Renal cortex interstitium (tissue), 11 donors: Measurements from ENCODE around the gene HOXC10. TPM values are rescaled to one million over a fixed set of nuclear protein-coding genes. Genes with fewer than 3 reads are reported as not detected.

ENCODE experiments used
- DNase-seq, 11 donors: peaks; one replicate each; pipeline ENCODE4 v3.0.0-alpha.2; 2013; ENCODE audit warnings: low read depth in 9 of 11, low spot score in 4 of 11; ENCODE audit errors: extremely low read depth in 1 of 11
- polyA plus RNA-seq, 3 donors: library from polyadenylated mRNA; unstranded; fragments of 120-200 nt; gene quantifications; one replicate each; pipeline ENCODE4 v1.2.1, GENCODE V29; 2013; ENCODE audit not compliant: insufficient read length in 3 of 3

The HOXC10 gene
- polyA plus RNA-seq, 3 donors: 65.1 to 76.9 (median 65.1) TPM

DNA sequence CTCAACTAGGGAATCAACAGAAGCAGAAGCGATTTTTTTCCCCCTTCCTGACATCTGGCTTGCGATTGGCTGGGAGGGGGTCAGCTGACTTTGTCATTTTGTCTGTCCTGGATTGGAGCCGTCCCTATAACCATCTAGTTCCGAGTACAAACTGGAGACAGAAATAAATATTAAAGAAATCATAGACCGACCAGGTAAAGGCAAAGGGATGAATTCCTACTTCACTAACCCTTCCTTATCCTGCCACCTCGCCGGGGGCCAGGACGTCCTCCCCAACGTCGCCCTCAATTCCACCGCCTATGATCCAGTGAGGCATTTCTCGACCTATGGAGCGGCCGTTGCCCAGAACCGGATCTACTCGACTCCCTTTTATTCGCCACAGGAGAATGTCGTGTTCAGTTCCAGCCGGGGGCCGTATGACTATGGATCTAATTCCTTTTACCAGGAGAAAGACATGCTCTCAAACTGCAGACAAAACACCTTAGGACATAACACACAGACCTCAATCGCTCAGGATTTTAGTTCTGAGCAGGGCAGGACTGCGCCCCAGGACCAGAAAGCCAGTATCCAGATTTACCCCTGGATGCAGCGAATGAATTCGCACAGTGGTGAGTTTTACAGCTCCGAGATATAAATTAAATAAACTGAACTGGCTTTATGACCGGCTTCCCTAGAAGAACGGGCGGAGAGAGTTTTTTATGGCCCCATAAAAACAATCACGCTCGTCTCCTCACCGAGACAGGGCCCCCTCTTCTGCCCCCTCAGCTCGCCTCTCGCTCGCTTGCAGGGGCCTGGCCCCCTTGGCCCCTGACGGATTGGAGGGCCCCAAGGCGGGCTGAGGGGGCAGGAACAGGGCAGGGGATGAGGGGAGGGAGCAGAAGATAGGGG, 43.6 kb downstream of the HOXC10 start, which contains the start of gene HOXC6:
HOXC6 (plus strand) TSS at position 127 of the 888 bp plus-strand sequence; CDS start at position 209, 82 bp downstream.
- no peak for DNase-seq

DNA sequence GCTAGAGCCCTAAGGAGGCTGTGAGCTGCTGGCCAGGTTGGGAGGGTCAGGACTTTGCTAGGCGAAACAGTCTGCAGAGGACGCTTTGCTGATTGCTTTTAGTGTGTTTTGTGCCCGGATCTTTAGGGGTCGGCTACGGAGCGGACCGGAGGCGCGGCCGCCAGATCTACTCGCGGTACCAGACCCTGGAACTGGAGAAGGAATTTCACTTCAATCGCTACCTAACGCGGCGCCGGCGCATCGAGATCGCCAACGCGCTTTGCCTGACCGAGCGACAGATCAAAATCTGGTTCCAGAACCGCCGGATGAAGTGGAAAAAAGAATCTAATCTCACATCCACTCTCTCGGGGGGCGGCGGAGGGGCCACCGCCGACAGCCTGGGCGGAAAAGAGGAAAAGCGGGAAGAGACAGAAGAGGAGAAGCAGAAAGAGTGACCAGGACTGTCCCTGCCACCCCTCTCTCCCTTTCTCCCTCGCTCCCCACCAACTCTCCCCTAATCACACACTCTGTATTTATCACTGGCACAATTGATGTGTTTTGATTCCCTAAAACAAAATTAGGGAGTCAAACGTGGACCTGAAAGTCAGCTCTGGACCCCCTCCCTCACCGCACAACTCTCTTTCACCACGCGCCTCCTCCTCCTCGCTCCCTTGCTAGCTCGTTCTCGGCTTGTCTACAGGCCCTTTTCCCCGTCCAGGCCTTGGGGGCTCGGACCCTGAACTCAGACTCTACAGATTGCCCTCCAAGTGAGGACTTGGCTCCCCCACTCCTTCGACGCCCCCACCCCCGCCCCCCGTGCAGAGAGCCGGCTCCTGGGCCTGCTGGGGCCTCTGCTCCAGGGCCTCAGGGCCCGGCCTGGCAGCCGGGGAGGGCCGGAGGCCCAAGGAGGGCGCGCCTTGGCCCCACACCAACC, 44.8 kb downstream of the HOXC10 start:
- no peak for DNase-seq

DNA sequence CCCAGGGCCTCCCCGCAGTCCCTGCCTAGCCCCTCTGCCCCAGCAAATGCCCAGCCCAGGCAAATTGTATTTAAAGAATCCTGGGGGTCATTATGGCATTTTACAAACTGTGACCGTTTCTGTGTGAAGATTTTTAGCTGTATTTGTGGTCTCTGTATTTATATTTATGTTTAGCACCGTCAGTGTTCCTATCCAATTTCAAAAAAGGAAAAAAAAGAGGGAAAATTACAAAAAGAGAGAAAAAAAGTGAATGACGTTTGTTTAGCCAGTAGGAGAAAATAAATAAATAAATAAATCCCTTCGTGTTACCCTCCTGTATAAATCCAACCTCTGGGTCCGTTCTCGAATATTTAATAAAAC, 45.5 kb downstream of the HOXC10 start:
- DNase-seq: no peak

DNA sequence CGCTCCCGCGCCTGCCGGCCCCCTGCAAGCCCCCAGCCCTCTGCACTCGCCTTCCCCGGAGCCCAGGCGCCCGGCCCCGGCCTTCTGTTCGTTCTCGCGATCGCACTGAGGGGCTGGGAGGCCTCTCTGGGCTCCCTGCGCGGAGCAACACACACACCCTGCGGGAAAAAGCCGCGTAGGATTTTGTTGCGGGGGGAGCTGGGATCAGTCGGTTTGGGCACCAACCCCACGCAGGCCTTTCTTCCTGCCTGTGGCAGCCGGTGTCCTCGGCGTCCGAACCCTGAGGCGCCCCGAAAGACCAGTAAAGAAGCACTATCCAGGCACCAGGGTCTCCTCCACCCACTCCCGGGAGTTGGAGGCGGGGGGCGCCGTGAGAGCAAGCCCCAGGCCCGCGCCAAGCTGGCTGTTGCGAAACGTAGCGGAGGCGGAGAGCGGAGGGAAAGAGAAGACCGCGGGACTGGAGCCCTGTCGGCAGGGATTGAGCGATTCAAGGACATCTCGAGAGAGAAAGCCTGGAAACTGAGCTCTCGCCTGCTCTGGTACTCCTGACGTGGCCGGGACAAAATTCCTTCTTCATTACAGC, 46.0 kb downstream of the HOXC10 start:
- DNase-seq: no peak

DNA sequence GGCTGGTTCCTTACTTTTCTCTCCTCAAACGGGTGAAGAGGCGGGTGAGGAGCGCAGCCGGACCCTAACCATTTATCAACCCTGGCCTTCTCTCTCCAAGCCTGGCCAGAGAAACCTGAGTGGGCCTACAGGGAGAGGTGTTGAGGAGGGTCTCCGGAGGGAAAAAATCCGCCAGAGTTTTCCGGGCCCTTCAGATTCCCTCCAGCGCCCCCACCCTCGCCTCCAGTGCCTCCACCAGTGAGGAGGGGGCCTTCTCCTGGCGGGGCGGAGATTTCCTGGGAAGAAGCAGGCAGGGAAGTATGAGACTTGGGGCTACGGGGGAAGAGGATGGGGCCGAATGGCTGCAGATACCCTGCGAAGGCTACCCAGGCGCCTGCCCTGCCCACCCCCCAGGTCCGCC, 46.5 kb downstream of the HOXC10 start:
- no peak for DNase-seq

DNA sequence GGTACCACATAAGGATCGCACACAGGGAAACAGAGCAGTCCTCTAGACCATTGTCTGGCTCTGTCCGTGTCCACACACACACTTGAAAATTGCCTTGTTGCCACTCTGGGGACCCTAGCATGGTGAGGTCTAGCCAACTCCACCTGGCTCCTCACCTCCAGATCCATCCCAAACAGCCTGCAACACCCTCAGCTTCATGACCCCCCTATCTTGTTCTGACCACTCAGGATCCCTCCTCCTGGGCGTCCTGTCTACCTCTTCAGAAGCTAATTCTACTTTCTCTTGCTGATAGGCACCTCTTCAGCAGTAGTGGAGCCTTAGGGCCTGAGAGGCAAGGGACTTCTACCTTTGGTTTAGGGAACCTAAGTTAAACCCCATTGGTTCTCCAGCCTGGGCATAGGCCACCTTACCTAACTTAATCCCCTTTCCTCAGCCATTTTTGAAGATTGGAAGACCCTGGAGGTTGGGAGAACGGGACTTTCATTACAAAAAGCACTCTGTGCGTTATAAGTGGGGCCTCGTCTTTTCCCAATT, 47.2 kb downstream of the HOXC10 start:
- no peak for DNase-seq

DNA sequence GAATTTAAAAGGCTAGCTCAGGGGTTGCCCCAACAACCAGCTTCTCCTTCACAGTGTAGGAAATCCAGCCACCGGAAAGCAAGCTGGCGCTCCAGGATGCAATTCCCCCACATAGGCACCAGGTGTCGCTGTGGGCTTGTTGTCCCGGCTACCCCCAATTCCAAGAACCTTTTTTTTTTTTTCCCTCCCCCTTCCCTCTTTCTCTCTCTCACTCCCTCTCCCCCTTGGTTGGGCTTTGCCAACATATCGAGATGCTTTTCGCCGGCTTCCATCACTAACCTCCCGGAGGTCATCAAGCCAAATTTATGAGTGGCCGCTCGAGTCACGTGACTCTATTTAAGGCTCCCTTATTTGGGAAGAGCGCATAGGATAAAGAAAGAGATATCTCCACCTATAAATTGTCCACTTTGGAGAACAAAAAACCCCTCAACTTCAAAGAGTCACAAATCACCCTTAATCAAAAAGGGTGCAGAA, 47.7 kb downstream of the HOXC10 start, which contains the start of gene HOXC5:
HOXC5 (plus strand) TSS at position 424 of the 474 bp plus-strand sequence. CDS start 73 bp downstream, outside the sequence.
- DNase-seq: peak in 6 of 11 donors; percentile 78 to 89 (median 84)

DNA sequence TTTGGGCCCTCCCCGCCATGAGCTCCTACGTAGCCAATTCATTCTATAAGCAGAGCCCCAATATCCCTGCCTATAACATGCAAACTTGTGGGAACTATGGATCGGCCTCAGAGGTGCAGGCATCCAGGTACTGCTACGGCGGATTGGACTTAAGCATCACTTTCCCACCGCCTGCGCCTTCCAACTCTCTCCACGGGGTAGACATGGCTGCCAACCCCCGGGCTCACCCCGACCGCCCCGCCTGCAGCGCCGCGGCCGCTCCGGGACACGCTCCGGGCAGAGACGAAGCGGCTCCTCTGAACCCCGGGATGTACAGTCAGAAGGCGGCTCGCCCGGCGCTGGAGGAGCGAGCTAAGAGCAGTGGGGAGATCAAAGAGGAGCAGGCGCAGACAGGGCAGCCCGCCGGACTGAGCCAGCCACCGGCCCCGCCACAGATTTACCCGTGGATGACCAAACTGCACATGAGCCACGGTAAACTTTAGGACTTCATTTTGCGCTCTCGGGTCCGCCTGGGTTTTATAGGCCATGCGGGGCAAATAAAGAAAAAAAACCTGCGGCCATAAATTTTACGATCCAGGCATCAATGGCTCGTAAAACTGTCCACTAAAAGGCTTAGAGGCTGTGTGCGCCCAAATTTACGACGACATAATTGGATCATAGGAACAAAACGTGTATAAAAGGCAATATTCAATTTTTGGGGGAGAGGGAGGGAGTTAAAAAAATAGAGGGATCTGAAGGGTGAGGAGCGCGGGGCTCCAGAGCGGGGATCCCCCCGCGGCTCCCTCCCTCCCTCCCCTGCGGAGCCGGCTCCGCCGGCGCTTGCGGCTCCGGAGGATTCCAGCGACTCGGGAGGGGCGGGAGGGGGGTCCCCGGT, 48.4 kb downstream of the HOXC10 start:
- peak in 3 of 11 donors; percentile 80 to 88 (median 86) for DNase-seq

DNA sequence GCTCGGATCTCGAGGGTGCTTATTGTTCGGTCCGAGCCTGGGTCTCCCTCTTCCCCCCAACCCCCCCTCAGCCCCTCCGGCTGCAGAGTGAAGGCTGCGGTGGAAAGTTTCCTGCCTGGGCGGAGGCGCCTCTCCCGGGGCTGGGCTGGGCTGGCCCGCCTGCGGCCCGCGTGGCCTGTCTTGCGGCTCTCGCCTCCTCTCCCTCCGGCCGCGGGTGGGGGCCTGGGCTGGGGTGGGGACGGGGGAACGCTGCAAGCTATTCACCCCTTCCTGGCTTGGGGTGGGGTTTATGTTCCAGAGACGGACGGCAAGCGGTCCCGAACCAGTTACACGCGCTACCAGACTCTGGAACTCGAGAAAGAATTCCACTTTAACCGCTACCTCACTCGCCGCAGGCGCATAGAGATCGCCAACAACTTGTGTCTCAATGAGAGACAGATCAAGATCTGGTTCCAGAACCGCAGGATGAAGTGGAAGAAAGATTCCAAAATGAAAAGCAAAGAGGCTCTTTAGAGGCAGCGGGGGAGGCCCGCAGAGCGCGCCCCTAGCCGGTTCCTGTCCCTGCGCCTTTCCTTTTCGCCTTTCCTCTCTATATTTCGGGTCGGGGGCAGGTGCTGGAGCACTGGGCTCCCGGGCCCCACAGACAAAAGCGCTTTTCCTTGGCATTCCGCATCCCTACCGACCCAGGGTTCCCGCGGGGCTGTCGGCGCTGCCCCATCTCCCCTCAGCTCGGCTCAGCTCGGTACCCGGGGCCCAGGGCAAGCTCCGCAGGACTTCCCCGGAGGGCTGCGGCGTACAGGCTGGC, 49.2 kb downstream of the HOXC10 start:
- no peak for DNase-seq

DNA sequence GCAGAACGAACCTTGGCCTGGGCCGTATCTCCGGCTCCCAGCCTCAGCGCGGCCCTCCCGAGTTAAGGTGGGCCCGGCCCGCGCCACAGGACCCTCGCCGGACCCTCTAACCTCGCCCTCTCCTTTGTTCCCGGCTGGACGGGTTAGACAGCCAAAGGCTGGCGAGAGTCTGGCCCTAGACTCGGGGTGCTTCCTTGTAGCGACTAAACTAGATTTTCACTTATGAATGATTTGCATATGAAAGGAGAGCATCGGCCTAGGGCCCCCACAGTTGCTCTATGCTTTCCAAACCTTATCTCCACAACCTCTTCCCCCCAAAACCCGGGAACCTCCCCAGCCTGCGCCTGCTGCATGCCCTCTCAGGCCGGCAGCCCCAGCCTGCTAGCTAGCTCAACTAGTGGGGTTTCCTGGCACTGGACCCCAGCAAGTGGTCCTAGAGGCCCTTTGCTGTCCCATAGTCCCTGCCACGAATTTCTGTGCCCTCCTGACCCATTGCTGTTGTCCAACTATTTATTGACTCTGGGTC, 49.9 kb downstream of the HOXC10 start:
- DNase-seq: no peak

DNA sequence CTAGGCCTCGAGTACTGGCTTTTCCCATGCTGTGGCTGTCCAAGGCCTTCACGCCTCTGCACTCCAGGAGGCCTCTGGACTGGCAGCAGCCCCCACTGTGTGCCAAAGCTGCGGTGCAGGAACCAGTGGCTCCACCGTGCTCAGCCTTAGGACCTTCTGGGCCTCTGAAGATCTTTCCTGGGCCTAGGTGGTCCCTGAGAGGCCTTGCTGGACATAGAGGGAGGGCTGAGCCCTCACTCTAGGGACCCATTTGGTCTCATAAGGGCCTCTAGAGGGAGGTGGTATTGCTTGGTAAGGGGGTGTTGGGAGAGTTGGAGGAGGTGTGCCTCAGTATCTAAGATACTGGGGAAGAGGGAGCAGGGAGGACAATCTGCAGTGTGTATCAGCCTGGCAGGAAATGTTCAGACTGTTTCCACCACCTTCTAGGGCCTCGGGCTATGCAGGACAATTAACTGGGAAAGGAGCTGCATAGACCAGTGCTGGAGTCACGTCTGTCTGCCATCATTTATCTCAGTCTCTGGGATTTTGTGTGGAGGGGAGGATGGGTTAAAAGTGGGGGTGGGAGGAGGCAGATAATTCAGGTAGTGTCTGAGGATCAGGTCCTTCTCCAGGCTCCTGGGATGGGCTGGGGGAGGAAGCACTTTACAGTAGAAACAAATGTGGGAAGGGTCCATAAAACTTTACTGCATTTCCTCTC, 50.8 kb downstream of the HOXC10 start:
- no peak for DNase-seq

DNA sequence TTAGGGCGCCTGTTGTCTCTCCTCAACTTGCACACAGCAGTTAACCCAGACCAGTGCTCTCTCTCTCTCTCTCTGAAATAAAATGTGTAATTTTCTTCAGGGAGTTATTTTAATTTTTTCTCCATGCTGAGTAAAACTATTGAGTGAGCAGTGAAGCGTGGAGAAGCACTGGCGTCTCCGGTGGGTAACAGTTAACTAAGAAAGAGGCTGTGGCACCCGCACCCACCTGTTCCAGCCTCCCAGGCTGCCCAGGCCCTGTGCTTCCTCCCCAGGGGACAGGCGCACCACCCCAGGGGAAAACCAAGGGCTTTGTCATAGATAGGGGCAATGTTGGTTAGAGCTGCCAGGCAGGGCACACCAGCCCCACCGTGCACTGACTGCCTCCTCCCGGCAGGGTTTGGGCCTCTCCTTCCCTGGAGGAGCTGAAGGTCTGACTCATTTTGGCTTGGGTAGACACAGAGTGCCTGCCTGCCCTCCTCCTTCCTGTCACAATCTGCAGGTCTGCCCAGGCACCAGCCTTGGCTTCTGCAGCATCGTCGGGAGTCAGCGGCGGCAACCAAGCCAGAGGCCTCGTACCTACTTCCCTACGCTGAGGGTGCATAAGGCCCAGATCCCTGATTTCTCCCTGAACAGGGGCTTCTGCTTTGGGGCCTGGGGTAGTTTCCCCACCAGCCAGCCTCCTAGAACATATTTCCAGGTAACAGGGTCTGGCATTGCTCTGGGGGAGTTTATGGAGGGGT, 51.8 kb downstream of the HOXC10 start:
- DNase-seq: no peak

DNA sequence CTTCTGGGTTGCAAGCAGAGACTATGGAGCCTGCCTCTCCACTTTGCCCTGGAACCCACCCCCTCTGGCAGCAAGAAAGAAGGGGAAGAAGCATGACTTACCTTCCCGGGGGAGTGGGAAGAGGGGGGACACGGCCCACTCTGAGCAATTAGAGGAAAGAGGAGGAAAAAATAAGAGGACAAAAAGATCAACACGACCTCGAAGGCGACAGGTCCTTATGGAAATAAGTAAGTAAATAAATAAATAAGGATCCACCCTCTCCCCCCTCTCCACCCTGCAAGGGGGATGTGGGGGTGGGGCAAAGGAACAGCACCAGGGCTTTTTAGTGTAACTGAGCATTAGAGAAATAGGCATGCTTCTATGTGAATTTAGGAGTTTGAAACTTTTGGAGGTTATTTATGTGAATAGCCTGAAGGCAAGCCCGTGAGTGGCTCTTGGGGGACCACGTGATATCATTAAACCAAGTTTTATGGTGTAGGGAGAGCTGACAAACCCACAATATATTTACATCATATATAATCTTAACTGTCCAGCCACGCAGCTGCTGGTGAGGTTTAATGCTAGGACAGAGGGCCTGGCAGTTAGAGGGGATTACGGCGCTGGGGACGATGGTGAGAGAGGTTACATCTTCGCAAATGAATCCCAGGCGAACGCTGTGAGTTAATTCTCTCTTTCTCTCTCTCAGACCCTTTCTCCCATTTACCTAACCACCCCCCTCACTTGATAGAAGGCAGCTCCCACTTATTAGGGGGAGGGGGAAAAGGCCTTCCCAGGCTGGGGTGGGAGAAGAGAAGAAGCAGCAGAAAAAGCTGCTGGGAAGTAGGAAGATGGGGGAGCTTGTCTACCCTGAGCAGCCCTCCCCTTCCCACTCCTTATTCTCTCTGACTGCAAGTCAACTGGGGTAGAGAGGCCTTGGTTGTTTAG, 52.7 kb downstream of the HOXC10 start:
- DNase-seq: peak in 1 of 11 donors; percentile 79

DNA sequence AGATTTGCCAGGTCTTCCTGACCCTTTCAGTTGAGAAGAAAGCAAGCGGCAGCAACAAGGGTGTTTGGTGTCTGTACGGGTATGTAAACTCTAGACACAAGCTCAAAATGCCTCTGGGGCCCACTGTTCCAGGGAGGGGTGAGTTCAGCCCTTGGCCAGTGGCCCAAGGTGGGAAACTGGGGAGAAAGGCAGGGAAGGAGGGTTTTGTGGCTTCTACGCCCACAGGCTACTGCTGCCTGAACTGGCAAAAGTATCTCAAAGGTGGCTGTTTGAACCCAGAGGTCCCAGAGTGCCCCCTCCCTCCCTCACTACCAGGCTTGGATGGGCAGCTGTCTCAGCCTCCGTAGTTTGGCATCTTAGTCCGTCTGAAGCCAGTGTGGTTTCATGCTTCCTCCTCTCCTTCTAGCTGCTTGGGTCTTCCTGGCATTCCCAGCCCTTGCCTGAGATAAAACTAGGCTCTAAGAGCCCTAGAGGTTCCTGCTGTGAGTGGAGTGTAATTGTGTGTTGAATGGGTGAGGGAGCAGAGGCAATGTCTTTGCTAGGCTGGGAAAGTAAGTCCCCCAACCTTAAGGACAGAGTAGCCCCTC, 53.4 kb downstream of the HOXC10 start:
- no peak for DNase-seq
